Smooth muscle cell (in vitro differentiated cells): ENCODE results near the gene TFAP2B. TPM values are rescaled to one million over a fixed set of nuclear protein-coding genes. Genes with fewer than 3 reads are reported as not detected.

ENCODE experiments used
- DNase-seq: peaks from one replicate; lab custom pipeline; 2025; ENCODE audit not compliant: unreplicated experiment; lab: John Stamatoyannopoulos, UW
- H2AFZ ChIP-seq: fragments of 200-600 bp; sonication (generic); 2 replicates; pipeline ENCODE4 v1.6.0; 2016; ENCODE audit warnings: antibody characterized with exemption, low read depth, mild to moderate bottlenecking
- H3F3A ChIP-seq: fragments of 200-600 bp; sonication (generic); 2 replicates; pipeline ENCODE4 v1.6.0; 2017; ENCODE audit warnings: antibody characterized with exemption, low read depth
- H3K27ac ChIP-seq: fragments of 200-600 bp; sonication (generic); 2 replicates; pipeline ENCODE4 v1.5.1; 2016; ENCODE audit warnings: low read depth, mild to moderate bottlenecking
- H3K27me3 ChIP-seq: fragments of 200-600 bp; sonication (generic); 2 replicates; pipeline ENCODE4 v1.6.1; 2016; ENCODE audit warnings: low read depth, mild to moderate bottlenecking
- H3K36me3 ChIP-seq: fragments of 200-600 bp; sonication (generic); 2 replicates; pipeline ENCODE4 v1.5.1; 2016; ENCODE audit warnings: low read depth
- H3K4me1 ChIP-seq: fragments of 200-600 bp; sonication (generic); 2 replicates; pipeline ENCODE4 v1.5.1; 2016; ENCODE audit warnings: low read depth
- H3K4me2 ChIP-seq: fragments of 200-600 bp; sonication (generic); 2 replicates; pipeline ENCODE4 v1.6.0; 2016; ENCODE audit warnings: mild to moderate bottlenecking
- H3K4me3 ChIP-seq: fragments of 200-600 bp; sonication (generic); 2 replicates; pipeline ENCODE4 v1.5.1; 2016; ENCODE audit warnings: mild to moderate bottlenecking
- H3K79me2 ChIP-seq: fragments of 200-600 bp; sonication (generic); 2 replicates; pipeline ENCODE4 v1.6.0; 2016; ENCODE audit warnings: low read depth, mild to moderate bottlenecking
- H3K9ac ChIP-seq: fragments of 200-600 bp; sonication (generic); 2 replicates; pipeline ENCODE4 v1.6.0; 2016; ENCODE audit warnings: low read depth
- H3K9me3 ChIP-seq: fragments of 200-600 bp; sonication (generic); replicated peaks from 2 replicates; pipeline ENCODE4 v1.5.1; 2016; ENCODE audit warnings: low read depth
- H4K20me1 ChIP-seq: fragments of 200-600 bp; sonication (generic); 2 replicates; pipeline ENCODE4 v1.6.0; 2016; ENCODE audit warnings: low read depth
- CTCF ChIP-seq: fragments of 200-600 bp; sonication (generic); IDR thresholded peaks from 2 replicates; pipeline ENCODE4 v1.5.1; 2017; ENCODE audit warnings: borderline replicate concordance, mild to moderate bottlenecking, antibody characterized with exemption; ENCODE audit not compliant: insufficient read depth, poor library complexity, severe bottlenecking
- WGBS: methylation state at CpG from one replicate; pipeline ENCODE4 v1.1.7; 2016; ENCODE audit warnings: low lambda C conversion rate; 5-methylcytosine and 5-hydroxymethylcytosine counted together
- polyA plus RNA-seq: library from polyadenylated mRNA; unstranded; fragments of >200 nt; fragmentation: Nextera tagmentation; extraction: Ambion mirVana; gene quantifications from 2 replicates; pipeline ENCODE4 v1.2.1, GENCODE V29; 2016
- total RNA-seq: library from RNA; depleted of rRNA; stranded (reverse); fragments of >200 nt; gene quantifications from 2 replicates; pipeline ENCODE4 v1.2.3, GENCODE V29; 2014

The TFAP2B gene
- total and polyA plus RNA-seq, 2 experiments from 2014 or later = not detected

GRCh38 chr6:50819904-50820868 lies 1.5 kb downstream of the TFAP2B start:
- no peak overlapping the region for H2AFZ ChIP-seq
- peak overlapping the region; percentile 41 for H3K4me3 ChIP-seq
- H3K4me1 ChIP-seq = peaks cover 4% of the 10 kb centered on the region
- peaks cover 91% of the 10 kb centered on the region for H3K27me3 ChIP-seq
- no peaks in the 10 kb centered on the region for H4K20me1 ChIP-seq
- no peak for TF ChIP-seq CTCF
- no peak overlapping the region for H3K27ac ChIP-seq
- no peaks in the 10 kb centered on the region for H3K36me3 ChIP-seq
- no peak overlapping the region for H3K9ac ChIP-seq
- no peaks in the 10 kb centered on the region for H3K79me2 ChIP-seq
- WGBS = under 1% methylated on average over 54 of the region's 58 CpGs
- H3F3A ChIP-seq = no peaks in the 10 kb centered on the region
- H3K9me3 ChIP-seq = no peaks in the 10 kb centered on the region
- no peak for DNase-seq
- H3K4me2 ChIP-seq = peak overlapping the region; percentile 86

- peaks cover 97% of the 10 kb centered on the region for H3K27me3 ChIP-seq
- no peaks in the 10 kb centered on the region for H3K36me3 ChIP-seq
- H3K27ac ChIP-seq = no peak overlapping the region
- H3F3A ChIP-seq = no peaks in the 10 kb centered on the region
- H3K9me3 ChIP-seq = no peaks in the 10 kb centered on the region
- no peaks in the 10 kb centered on the region for H4K20me1 ChIP-seq
- H3K9ac ChIP-seq = no peak overlapping the region
- WGBS = 12% methylated on average over 5 of the region's 5 CpGs
- no peak for DNase-seq
- H3K4me1 ChIP-seq = peaks cover 4% of the 10 kb centered on the region
- H3K4me2 ChIP-seq = no peak overlapping the region
- no peak overlapping the region for H2AFZ ChIP-seq
- no peak for TF ChIP-seq CTCF
- H3K79me2 ChIP-seq = no peaks in the 10 kb centered on the region
- peak overlapping the region; percentile 41 for H3K4me3 ChIP-seq
These were observed 2.2 kb downstream of the TFAP2B start for GRCh38 chr6:50820869-50821264.

- DNase-seq = no peak
These were observed 2.9 kb downstream of the TFAP2B start for GRCh38 chr6:50821441-50822077.

More at GRCh38 chr6:50821441-50822077, 2.9 kb downstream of the TFAP2B start:
- no peak for TF ChIP-seq CTCF
- Histone ChIP-seq H3K4me2 (peak overlapping the region; percentile 24), H3F3A (no peaks in the 10 kb centered on the region), H4K20me1 (no peaks in the 10 kb centered on the region), H3K27ac (no peak overlapping the region), H3K9ac (no peak overlapping the region), H2AFZ (no peak overlapping the region), H3K9me3 (no peaks in the 10 kb centered on the region), H3K79me2 (no peaks in the 10 kb centered on the region), H3K36me3 (no peaks in the 10 kb centered on the region), H3K27me3 (peaks cover 100% of the 10 kb centered on the region), H3K4me3 (peak overlapping the region; percentile 21), H3K4me1 (peaks cover 4% of the 10 kb centered on the region)
- WGBS = 3% methylated on average over 19 of the region's 20 CpGs
